MCF 10A (cell line): ENCODE results near the gene JAKMIP2. TPM values are rescaled to one million over a fixed set of nuclear protein-coding genes. Genes with fewer than 3 reads are reported as not detected.

Experiments used
- BruUV-seq: library from RNA; stranded (reverse); fragments of 400-500 nt; replicated peaks from 2 replicates; lab custom pipeline; 2021; lab: Mats Ljungman, UMichigan
- CTCF ChIA-PET: fragments of 300-600 bp; sonication (Branson Sonifier 250); formaldehyde crosslinking; extraction: SDS; loops from one replicate; lab custom pipeline; 2021; ENCODE audit warnings: antibody characterized with exemption, inconsistent platforms; lab: Yijun Ruan, JAX
- POLR2A ChIA-PET: fragments of 300-600, 350-650 bp; sonication (Branson Sonifier 250); formaldehyde crosslinking; extraction: SDS; loops from one replicate; lab custom pipeline; 2020; ENCODE audit warnings: antibody characterized with exemption, inconsistent platforms; lab: Yijun Ruan, JAX
- DNase-seq: peaks from one replicate; pipeline ENCODE4 v3.0.0-alpha.2; 2018; ENCODE audit not compliant: unreplicated experiment
- H3K27ac Mint-ChIP-seq: one replicate; pipeline ENCODE4 v1.8.0; 2022; ENCODE audit warnings: mild to moderate bottlenecking, low read depth, mixed read lengths; ENCODE audit not compliant: unreplicated experiment
- H3K27me3 Mint-ChIP-seq: one replicate; pipeline ENCODE4 v1.8.0; 2022; ENCODE audit warnings: mixed read lengths; ENCODE audit not compliant: insufficient read depth, unreplicated experiment
- H3K36me3 Mint-ChIP-seq: one replicate; pipeline ENCODE4 v1.8.0; 2022; ENCODE audit warnings: mild to moderate bottlenecking, moderate library complexity, mixed read lengths; ENCODE audit not compliant: insufficient read depth, unreplicated experiment
- H3K4me1 Mint-ChIP-seq: one replicate; pipeline ENCODE4 v1.8.0; 2022; ENCODE audit warnings: mixed read lengths; ENCODE audit not compliant: insufficient read depth, unreplicated experiment
- H3K4me3 Mint-ChIP-seq: one replicate; pipeline ENCODE4 v1.8.0; 2022; ENCODE audit warnings: mild to moderate bottlenecking, moderate library complexity, mixed read lengths; ENCODE audit not compliant: unreplicated experiment
- H3K9me3 Mint-ChIP-seq: one replicate; pipeline ENCODE4 v1.8.0; 2022; ENCODE audit warnings: mixed read lengths; ENCODE audit not compliant: unreplicated experiment
- intact Hi-C: fragments of 100-400 bp; cut with micrococcal nuclease; formaldehyde crosslinking; loops from 2 replicates; pipeline ENCODE4 v1.14.1; 2022
- total RNA-seq: library from RNA; stranded (reverse); gene quantifications from 2 replicates; pipeline ENCODE4 v1.2.3, GENCODE V29; 2022
- TF ChIP-seq, protein P1 (sequence below): fragments of 200-600 bp; IDR thresholded peaks from one replicate; pipeline ENCODE4 v1.8.0; 2022; ENCODE audit warnings: antibody characterized with exemption, mild to moderate bottlenecking; ENCODE audit not compliant: unreplicated experiment

JAKMIP2 gene
- total RNA-seq, 1 experiment from 2014 or later: not detected

DNA sequence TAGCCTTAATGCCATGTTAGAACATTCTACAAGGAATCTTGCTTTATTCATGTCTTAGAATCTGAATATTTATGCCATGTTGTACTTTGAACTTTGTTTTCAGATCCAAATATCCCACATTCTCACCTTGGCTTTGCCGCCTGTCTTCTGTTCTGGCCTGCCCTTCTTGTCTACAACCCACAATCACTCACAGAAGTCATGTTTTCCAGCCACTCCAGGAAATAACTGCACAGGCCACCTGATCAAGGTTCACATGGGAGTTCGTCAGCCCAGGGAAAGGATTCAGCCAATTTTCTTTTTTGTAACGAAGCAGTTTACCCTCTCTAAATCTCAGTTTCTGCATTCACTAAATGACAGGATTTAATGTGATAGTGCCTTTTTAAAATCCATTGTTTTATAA, 70.5 kb downstream of the JAKMIP2 start:
- intact Hi-C loops: no loop called here
- POLR2A ChIA-PET: no interaction called here
- H3K4me1 Mint-ChIP-seq: no peaks in the 10 kb centered on the region
- H3K9me3 Mint-ChIP-seq: no peaks in the 10 kb centered on the region
- no peak for DNase-seq
- CTCF ChIA-PET: no interaction called here
- no peak overlapping the region for H3K4me3 Mint-ChIP-seq
- no TSS peak for BruUV-seq
- peaks cover 32% of the 10 kb centered on the region for H3K27me3 Mint-ChIP-seq
- H3K36me3 Mint-ChIP-seq: no peaks in the 10 kb centered on the region
- TF ChIP-seq, protein P1, sequence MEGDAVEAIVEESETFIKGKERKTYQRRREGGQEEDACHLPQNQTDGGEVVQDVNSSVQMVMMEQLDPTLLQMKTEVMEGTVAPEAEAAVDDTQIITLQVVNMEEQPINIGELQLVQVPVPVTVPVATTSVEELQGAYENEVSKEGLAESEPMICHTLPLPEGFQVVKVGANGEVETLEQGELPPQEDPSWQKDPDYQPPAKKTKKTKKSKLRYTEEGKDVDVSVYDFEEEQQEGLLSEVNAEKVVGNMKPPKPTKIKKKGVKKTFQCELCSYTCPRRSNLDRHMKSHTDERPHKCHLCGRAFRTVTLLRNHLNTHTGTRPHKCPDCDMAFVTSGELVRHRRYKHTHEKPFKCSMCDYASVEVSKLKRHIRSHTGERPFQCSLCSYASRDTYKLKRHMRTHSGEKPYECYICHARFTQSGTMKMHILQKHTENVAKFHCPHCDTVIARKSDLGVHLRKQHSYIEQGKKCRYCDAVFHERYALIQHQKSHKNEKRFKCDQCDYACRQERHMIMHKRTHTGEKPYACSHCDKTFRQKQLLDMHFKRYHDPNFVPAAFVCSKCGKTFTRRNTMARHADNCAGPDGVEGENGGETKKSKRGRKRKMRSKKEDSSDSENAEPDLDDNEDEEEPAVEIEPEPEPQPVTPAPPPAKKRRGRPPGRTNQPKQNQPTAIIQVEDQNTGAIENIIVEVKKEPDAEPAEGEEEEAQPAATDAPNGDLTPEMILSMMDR: no peak
- H3K27ac Mint-ChIP-seq: no peak overlapping the region

DNA sequence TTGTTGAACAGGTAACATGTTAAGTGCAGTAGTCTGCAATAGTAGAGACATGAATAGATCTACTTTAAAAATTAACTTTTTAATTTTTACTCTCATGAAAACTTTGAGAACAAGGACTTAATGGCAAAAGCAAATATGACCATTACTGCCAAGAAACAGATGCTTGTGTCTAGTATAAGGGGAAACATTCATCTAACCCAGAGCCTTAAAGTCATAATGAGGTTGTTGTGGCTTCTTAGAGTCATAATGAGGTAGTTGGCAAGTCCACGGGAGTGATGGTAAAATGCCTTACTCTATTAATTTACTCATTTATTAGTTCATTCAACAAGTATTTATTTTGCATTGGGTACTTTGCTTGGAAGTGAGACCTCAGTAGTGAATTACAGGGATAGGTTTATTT, 71.5 kb downstream of the JAKMIP2 start:
- POLR2A ChIA-PET: no interaction called here
- no peak overlapping the region for H3K27ac Mint-ChIP-seq
- TF ChIP-seq, protein P1: no peak
- intact Hi-C loops: no loop called here
- no TSS peak for BruUV-seq
- H3K27me3 Mint-ChIP-seq: peaks cover 32% of the 10 kb centered on the region
- H3K4me3 Mint-ChIP-seq: no peak overlapping the region
- no peak for DNase-seq
- CTCF ChIA-PET: no interaction called here
- H3K4me1 Mint-ChIP-seq: no peaks in the 10 kb centered on the region
- H3K36me3 Mint-ChIP-seq: no peaks in the 10 kb centered on the region
- H3K9me3 Mint-ChIP-seq: no peaks in the 10 kb centered on the region

DNA sequence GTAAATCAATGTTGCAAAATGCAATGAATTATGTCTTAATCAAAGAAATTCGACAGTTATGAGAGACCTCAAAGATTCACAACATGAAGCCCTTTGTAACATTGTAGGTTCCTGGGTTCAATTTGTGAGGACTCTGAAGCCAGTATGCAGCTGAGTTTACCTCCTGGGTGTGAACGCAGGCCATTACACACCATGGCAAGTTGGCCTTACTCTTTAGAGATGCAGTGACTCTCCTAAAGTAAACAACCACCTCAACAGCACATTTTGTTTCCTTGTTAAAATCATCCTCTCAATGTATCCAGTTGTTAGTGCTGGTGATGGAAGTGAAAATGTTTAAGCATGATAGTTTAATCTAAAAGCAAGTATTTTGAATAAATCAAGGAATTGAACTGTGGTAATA, 73.8 kb downstream of the JAKMIP2 start:
- H3K9me3 Mint-ChIP-seq: no peaks in the 10 kb centered on the region
- no TSS peak for BruUV-seq
- H3K27me3 Mint-ChIP-seq: peaks cover 22% of the 10 kb centered on the region
- no peak overlapping the region for H3K27ac Mint-ChIP-seq
- ChIA-PET POLR2A (interaction anchor here (0.7 kb wide), 1 partner anchor 72 kb away, joined by 3 read pairs; no protein-coding TSS in a partner anchor), CTCF (interaction anchor here (0.7 kb wide), 1 partner anchor 432 kb away, joined by 3 read pairs; no protein-coding TSS in a partner anchor)
- H3K4me1 Mint-ChIP-seq: no peaks in the 10 kb centered on the region
- H3K36me3 Mint-ChIP-seq: no peaks in the 10 kb centered on the region
- H3K4me3 Mint-ChIP-seq: no peak overlapping the region
- TF ChIP-seq, protein P1: no peak
- no peak for DNase-seq
- intact Hi-C loops: no loop called here

DNA sequence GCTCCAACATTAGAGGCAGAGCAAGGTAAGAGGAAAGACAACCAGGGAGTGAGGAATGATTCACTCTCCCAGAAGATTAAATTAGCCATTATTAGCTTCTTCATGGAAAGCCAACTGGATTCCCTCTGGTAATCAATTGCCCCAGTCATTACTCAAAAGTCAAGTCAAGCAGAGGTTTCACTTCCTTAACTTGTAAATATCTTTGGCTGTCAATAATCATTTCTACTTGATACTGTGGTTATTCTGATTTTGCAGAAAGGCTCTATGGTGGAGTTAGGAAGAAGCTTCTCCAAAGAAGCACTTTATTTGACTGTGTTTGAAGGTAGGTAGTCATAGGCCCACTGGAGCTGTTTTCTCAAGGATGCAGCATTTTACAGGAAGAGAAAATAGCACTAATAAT, 78.0 kb downstream of the JAKMIP2 start:
- Mint-ChIP-seq H3K36me3 (peaks cover 6% of the 10 kb centered on the region), H3K4me3 (no peak overlapping the region), H3K4me1 (no peaks in the 10 kb centered on the region), H3K27ac (no peak overlapping the region), H3K27me3 (peaks cover 28% of the 10 kb centered on the region), H3K9me3 (no peaks in the 10 kb centered on the region)
- intact Hi-C loops: no loop called here
- no TSS peak for BruUV-seq
- TF ChIP-seq, protein P1: no peak
- ChIA-PET POLR2A (no interaction called here), CTCF (no interaction called here)
- no peak for DNase-seq
